HG02970 (cell line): ENCODE data around the gene TRIM67.
"Not testable (repeated sequence)": the region's sequence is repeated elsewhere in the genome, so short reads cannot be mapped to it uniquely, and the experiment has no call there.

Source experiments
- ATAC-seq: cut with Tn5 transposase; IDR thresholded peaks from one replicate; pipeline ENCODE4 v1.9.1; 2021; ENCODE audit warnings: mild to moderate bottlenecking, moderate library complexity, moderate number of reproducible peaks; ENCODE audit not compliant: unreplicated experiment, low FRiP score

TRIM67 gene

DNA sequence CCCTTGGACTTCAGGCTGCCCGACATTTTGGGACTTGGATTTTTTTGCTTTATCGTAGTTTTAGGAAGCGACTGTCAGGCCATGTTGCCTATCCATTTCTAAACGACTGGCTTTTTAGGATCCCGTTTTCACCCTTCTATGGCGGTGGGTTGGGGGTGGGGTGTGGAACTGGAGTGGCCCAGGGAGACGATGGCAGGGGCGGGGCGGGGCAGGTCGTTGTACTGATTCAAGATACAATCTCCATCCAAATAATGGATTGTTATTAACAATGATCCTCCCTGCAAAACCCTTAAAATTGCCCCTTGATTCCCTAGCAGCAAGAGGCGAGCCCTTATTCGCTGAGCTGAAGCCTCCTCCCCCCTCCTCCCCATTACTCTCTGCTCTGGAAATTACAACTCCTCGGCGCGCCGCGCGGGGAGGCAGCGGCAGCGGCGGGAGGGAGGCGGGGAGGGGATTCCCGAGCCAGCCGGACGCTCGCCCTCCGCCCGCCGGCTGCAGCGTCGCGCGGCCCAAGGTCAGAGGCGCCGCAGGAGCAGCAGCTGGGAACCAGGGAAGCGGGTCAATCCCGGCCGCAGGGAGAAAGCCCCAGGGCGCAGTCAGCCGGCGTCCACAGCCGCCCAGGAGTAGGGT is at the start of gene TRIM67:
TRIM67 (plus strand) TSS at position 392 of the 630 bp plus-strand sequence. CDS start 912 bp downstream, outside the sequence.
- ATAC-seq, result no peak

DNA sequence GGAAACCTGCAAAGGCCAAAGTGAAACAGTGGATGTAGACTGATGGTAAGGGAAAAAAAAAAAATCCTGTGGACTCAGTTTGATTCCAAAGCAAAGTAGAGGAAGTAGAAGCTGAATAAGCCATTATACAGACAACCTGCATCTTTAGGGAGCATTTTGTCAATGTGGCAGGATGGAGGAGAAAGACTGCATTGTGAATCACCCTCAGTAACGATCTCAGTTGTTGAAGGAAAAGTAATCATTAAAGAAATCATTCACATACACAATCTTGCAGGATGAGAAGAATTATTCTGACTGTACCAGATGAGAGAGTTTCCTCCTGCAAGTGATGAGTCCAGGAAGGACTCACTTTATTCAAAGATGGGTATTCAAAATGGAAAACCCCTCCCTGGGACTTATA is 45.1 kb upstream of the TRIM67 start:
- no peak for ATAC-seq

DNA sequence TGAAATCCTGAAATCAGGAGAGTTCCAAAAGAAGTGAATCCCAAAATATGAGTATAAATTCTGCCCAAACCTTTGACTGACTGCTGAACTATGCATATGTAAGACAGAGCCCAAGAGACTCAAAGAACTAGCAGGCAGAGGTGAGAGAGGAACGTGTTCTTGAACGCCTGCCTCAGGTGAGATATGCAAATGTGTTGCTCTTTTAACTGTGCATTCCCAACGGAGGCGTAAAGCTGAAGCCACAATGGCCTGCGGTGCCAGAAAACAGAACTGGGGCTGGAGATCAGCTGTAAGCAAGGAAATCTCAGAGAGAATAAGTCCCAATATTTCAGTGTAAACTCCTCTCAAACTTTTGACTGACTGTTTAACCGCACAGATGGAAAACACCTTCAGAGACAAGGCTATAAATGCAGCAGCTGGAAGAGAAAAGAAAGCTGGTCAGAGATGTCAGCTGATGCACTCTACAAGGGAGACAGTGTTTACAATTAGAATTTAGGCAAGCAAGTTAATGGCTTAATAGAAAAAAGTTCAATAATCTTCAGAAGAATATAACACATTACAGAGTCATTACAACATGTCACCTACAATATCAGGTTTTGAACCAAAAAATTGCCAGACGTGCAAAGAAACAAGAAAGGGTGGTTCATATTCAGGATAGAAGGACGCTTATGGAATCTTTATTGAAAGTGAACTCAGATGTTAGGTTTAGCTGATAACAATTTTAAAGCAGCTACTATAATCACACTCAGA is 43.0 kb upstream of the TRIM67 start:
- ATAC-seq, result no peak

DNA sequence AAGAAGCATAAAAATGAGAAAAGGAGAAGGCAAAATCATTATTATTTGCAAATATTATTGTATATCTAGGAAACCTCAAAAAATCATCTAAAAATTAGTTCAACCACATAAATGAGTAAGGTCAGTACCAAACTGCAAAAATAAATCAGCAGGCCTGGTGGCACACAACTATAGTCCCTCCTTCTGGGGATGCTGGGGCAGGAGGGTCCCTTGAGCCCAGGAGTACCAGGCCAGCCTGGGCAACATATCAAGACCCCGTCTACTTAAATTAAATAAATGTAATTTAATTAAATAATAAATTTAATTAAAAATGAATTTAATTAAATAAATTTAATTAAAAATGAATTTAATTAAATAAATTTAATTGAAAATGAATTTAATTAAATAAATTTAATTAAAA is 40.3 kb upstream of the TRIM67 start:
- ATAC-seq, result no peak

DNA sequence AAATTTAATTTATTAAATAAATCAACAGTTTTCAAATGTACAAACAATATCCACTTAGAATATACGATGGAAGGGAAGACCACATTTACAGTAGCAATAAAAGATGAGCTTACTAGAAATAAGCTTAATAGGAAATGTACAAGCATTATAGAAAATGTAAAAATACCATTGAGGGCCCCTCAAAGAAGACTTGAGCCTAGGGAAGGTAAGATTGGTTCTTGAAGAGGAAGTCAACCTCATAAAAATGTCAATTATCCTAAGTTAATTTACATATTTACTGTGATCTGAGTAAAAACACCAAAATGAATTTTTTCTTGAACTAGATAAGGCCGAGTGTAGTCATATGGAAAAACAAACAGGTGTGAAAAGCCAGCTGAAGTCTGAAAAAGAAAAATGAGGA is 39.7 kb upstream of the TRIM67 start:
- no peak for ATAC-seq

DNA sequence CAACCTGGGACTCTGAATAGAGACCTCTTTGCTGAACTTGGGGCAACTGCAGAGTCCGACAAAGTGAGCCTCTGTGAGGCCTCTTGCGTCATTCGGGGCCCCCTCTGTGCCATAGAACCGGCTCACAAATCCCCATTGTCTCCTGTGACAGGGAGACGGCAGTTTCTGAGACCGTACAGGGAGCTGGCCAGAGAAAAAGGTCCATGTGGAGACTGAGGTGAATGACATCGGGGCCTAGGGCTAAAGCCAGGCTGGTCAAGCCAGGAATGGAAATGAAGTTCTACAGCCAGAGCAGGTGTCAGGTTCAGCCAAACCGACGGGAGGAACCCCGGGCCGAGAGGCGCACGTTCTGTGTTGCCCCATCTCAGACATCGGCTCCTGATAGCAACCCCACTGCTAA is 37.1 kb upstream of the TRIM67 start:
- ATAC-seq, result no peak

DNA sequence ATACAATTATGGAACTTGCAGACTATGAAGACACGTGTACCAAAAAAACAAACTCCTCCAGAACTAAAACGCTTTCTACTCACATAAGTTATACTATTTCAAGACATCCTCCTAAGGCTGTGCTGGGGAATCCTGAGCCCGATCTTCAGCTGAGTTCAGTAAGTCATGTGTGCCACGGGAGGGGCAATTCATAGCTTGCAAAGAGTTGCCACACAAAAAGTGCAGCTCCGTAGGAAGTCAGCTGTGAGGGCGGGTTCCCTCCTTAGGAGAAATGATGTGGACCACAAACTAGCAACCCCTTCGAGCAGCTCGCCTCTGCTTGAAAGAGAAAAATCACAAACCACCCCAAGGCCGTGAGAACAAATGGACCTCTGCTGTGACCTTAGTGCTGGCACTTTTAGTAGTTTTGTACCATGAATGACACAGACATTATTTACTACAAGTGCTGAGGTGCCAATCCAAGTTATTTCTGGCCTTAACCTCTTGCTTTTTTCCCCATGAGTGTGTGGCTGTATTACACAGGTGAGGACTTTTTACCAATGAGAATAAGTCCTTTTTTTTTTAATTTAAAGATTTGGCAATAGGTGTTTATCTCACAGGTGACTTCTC is 35.8 kb upstream of the TRIM67 start:
- no peak for ATAC-seq

DNA sequence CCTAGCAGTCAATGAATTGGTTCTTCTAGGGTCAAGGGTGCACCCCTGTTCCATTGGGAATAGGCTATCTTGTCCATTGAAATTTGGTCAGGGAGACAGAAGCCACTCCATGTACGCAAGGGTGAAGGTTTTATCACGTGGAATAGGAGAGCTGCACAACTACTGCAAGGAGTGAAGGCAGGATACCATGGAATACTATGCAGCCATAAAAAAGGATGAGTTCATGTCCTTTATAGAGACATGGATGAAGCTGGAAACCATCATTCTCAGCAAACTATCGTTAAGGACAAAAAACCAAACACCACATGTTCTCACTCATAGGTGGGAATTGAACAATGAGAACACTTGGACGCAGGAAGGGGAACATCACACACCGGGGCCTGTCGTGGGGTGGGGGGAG is 34.8 kb upstream of the TRIM67 start:
- not testable (repeated sequence) for ATAC-seq

DNA sequence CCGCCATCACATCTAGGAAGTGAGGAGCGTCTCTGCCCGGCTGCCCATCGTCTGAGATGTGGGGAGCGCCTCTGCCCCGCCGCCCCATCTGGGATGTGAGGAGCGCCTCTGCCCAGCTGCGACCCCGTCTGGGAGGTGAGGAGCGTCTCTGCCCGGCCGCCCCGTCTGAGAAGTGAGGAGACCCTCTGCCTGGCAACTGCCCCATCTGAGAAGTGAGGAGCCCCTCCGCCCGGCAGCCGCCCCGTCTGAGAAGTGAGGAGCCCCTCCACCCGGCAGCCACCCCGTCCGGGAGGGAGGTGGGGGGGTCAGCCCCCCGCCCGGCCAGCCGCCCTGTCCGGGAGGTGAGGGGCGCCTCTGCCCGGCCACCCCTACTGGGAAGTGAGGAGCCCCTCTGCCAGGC is 33.4 kb upstream of the TRIM67 start:
- ATAC-seq, result not testable (repeated sequence)

DNA sequence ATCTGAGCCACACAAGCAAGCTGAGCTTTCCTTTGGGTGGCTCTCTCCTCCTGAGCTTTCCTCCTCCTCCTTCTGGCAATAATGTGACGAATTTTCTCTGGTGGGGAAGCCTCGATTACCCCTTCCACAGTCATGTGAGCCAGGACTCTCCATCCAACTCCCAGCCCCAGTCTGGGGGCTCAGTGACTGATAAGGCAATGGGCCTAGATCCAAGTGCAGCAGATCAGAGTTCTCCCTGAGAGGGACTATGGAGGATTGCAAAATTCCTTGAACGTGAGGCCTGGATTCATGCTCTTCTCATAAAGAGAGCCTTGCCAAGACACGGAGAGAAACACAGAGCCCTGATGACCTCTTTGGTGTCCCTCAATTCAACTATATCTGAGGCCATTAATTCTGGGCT is 31.3 kb upstream of the TRIM67 start:
- ATAC-seq, result no peak

DNA sequence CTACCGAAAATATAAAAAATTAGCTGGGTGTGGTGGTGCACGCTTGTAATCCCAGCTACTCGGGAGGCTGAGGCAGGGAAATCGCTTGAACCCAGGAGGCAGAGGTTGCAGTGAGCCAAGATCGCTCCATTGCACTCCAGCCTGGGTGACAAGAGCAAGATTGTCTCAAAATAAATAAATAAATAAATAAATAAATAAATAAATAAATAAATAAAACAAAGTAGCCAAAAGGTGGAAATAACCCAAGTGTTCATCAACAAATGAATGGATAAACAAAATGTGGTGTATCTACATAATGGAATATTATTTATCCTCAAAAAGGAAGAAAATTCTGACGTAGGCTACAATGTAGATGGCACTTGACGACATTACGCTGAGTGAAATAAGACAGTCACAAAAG is 29.3 kb upstream of the TRIM67 start:
- ATAC-seq, result not testable (repeated sequence)

DNA sequence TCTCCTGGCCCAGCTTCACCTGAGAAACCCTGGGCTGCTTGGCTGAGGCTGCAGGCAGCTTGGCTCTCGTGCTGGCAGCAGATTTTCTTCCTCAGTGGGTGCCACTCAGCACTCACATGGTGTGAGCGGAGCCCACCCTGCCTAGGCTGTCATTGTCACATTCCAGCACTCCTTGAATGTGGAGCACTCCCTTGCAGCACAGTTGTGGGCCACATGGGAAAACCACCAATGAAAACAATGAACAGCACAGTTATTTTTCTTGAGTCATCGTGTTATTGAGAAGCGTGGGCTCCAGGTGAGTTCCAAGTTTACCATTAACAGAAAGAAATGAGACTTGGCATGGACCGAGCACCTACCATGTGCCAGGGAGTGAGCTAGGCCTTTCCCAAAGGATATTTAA is 27.2 kb upstream of the TRIM67 start:
- no peak for ATAC-seq

DNA sequence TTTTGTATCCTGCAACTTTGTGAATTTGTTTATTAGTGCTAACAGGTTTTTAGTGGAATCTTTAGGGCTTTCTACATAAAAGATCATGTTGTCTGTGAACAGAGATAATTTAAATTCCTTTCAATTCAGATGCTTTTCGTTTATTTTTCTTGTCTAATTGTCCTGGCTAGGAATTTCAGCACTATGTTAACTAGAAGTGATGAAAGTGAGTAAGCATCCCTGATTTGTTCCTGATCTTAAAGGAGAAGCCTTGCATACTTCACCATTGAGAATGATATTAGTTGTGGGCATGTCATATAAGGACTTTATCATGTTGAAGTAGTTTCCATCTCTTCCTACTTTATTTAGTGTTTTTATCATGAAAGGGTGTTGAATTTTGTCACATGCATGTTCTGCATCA is 23.6 kb upstream of the TRIM67 start:
- no peak for ATAC-seq

DNA sequence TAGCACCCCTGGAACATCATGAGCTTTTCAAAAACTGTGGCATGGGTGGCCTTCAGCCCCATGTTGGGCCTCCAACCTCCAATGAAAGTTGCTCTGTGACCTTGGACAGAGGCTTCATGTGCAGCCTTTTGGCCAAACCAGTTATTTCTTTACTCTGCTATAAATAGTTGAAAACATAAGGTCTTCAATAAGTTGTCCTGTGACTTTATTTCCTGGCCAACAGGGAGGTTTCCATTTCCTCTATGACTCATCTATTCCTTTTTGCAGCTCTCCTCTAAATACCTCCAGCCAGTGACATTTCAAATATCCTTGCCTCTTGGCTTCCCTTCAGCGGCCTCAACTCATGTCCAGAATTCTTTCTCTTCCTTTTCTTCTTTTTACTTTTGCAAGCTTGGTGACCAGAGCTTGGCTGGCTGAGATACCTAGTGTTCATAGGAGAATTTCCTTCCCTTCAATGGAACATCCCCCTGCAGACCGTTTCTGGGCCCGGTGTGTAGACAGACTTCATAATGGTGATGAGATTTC is 22.7 kb upstream of the TRIM67 start:
- no peak for ATAC-seq

DNA sequence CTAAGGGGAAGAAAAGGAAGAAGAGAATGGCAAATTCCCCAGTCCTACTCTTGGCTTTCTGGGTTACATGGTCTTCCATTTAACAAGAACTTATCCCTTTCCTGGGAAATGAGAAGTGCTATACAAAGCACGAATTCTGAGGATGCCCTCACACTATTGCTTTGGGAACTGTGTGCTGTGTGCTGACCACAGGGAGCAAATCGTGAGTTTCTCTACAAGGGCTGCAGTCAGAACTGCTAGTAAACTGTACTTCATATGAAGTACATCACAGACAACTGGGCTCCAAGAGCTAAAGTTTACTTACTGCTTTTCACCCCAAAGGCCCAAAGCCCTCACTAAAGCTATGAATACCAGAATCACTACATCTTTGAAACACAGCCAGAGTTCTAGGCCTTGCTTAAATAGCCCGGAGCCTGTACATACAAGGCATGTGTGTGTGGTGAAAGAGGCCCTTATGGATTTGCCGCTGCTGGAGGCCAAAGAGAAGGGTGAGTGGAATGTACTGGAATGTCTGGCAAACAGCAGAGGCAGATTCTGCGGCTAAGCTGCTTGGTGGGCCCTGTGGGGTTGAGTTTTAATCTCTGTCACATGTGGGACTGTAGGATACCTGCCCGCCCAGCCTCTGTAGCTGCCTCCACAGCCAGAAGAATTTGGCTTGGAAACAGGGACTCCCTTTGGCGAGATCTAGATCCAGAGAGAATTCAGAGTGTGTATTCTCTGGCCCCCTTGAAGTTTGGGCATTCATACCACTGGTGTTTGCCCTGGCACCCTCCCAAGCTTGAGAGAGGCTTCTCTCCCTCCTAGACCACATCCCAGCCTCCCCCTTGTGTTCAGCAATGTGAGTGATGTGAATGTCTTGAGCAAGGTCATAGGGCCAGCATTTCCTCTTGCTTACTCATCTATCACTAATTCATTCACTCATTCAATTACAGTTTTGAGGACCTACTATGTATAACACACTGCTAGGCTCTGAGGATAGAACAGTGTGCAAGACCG is 21.9 kb upstream of the TRIM67 start:
- no peak for ATAC-seq

DNA sequence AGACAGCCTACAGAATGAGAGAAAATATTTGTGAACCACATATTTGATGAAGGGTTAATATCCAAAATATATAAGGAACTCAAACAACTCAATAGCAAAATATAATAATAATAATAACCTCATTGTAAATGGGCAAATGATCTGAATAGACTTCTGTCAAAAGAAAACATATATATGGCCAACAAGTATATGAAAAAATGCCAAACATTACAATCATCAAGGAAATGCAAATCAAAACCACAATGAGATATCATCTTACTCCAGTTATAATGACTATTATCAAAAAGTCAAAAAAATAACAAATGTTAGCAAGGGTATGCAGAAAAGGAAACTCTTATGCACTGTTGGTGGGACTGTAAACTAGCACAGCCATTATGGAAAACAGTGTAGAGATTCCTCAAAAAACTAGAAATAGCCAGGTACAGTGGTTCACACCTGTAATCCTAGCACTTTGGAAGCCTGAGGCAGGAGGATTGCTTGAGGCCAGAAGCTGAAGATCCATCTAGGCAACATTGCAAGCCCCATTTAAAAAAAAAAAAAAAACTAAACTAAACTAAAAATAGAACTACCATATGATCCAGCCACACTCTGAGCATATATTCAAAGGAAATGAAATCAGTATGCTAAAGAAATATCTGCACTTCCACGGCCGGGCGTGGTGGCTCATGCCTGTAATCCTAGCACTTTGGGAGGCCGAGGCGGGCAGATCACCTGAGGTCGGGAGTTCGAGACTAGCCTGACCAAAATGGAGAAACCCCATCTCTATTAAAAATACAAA is 17.3 kb upstream of the TRIM67 start:
- no peak for ATAC-seq

DNA sequence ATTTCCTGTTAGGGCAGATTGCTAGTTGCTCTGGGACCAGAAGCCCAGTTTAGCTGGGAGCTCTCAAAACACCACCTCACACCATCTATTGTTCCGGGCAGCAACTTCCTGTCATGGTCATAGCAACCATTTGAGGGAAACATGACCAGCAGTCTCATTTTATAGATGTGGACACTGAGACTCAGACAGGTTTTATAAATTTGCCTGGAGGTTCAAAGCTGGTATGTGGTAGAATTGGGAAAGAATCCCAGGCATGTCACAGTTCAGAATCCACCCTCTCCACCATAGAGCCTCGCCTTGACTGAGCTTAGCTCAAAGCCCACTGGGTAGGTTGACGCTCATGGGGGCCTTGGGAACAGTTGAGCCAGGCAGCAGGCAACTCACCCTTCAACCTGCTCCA is 14.0 kb upstream of the TRIM67 start:
- ATAC-seq, result no peak

DNA sequence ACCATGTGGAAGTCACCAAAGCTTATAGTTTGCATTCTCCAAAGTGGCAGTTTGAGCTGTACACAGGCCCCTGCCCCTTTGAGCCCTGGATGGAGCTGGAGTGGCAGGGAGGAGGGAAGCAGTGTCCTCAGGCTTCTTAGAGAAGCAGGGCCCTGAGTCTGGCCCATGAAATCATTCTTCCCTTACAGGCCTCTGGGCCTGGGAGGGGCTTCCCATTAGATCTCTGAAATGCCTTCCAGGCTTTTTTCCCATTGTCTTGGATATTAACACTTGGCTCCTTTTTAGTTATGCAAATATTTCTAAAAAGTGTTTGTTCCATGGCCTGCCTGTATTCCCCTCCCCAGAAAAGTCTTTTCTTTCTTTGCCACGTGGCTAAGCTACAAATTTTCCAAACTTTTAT is 10.0 kb upstream of the TRIM67 start:
- ATAC-seq, result no peak

DNA sequence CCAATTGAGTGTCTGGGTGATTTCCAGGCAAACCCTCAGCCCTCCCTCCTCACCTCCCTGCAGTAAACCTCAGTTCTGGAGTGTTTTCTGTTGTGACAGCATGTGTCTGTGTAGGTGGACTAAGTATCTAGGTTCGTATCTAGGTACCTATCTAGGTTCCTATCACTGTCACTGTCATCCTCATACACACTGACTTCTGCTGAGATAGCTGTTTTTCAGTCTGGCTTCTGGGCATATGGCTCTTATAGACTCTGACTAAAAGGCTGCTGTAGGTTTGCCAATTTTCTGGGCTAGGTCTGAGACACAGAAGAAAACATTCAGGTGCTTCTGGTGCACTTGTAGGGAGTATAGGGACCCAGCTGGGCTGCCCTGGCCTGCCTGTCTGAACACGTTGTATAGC is 8.1 kb upstream of the TRIM67 start:
- no peak for ATAC-seq

DNA sequence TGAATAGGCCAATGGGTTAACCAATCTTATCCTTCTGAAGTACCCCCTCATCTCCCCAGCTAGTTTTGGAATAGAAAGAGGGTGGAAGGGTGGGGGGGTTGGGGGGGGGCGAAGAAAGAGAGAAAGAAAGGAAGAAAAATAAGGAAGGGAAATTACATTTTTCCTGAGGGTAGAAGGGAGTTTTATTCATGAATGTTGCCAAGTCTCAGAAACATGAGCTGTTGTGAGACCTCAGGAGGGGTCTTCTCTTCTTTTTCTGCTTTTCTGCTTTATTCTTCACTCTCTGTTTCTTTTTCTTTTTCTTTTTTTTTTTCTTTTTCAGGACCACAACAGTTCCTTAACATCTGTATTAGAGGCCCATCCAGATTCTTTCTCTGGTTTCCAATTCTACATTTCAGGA is 6.0 kb upstream of the TRIM67 start:
- no peak for ATAC-seq
